Activated CD4-positive, alpha-beta T cell treated with anti-CD3 and anti-CD28 coated beads, Interleukin-2, amount 50 U/mL, for 1 hour (primary cell): ENCODE measurements around the gene ATAD3C.
"Not testable (repeated sequence)": the region's sequence is repeated elsewhere in the genome, so short reads cannot be mapped to it uniquely, and the experiment has no call there.

ENCODE experiments used
- DNase-seq: peaks from one replicate; pipeline ENCODE4 v3.0.0-alpha.2; 2020

The ATAD3C gene

DNA sequence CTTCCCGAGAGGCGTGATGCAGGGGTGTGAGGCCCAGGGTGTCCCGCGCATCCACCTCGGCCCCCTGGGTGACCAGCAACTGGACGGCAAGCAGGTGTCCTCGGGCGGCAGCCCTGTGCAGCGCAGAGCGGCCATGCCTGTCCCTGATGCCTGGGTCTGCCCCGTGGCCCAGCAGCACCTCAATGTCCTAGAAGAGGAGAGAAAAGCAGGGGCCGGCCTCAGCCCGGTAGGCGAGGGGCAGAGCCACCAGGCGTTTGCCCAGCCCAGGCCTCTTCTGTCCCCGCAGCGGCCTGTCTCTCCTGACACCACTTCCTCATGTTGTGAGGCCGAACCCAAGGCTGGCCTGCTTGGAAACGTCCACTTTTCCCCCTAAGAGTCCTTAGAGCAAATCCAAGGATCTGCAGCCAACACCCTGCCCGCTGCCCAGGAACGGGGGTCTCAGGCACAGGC is 30.1 kb upstream of the ATAD3C start:
- no peak for DNase-seq

DNA sequence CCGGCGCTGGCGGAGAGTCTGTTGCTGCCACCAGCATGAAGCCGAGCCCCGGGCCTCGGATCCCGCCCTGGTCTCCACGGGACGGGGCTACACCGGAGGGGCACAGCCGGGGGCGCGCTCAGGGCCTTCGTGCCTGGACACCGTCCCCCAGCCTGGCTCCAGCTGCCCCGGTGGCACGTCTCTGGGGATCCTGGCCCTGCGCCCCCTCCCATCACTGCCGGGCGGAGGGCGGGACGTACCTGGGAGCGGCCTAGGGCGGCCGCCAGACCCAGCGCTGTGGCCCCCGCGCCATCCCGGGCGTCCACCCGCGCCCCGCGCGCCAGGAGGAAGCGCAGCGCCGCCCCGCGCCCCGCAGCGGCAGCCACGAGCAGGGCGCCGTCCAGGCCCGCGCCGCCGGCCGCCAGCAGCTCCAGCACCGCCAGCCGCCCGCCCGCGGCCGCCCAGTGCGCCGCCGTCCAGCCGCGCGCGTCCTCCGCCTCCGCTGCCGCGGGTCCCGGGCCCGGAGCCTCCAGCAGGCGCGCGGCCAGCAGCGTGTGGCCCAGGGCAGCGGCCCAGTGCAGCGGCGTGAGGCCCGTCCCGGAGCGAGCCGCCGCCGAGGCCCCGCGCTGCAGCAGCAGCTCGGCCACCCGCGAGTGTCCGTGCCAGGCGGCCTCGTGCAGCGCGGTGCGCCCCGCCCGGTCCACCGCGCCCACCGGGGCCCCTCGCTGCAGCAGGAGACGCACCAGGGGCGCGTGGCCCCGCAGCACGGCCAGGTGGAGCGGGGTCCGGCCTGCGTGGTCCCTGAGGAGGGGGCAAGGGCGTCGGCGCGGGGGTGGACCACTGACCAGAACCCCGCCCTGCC is 29.5 kb upstream of the ATAD3C start:
- DNase-seq: no peak

DNA sequence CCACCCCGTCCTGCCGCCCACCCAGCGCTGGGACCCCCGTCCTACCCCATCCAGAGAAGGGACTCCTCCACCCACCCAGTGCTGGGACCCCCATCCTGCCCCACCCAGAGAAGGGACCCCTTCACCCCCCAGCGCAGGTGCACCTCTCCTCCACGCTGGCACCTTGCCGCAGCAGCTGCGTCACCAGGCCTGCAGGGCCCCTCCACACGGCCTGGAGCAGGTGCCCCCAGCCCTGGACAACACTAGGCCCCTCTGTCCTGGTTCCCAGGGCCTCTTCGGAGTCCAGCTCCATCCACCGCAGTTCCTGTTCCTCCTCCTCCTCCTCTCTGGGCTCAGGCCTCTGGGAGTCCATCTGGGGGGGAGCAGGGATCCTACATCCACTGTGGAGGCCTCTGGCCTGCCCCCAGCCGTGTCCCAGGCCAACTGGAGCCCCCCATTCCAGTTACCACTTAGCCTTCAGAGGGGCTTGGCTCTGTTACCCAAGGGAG is 28.8 kb upstream of the ATAD3C start:
- DNase-seq: no peak

DNA sequence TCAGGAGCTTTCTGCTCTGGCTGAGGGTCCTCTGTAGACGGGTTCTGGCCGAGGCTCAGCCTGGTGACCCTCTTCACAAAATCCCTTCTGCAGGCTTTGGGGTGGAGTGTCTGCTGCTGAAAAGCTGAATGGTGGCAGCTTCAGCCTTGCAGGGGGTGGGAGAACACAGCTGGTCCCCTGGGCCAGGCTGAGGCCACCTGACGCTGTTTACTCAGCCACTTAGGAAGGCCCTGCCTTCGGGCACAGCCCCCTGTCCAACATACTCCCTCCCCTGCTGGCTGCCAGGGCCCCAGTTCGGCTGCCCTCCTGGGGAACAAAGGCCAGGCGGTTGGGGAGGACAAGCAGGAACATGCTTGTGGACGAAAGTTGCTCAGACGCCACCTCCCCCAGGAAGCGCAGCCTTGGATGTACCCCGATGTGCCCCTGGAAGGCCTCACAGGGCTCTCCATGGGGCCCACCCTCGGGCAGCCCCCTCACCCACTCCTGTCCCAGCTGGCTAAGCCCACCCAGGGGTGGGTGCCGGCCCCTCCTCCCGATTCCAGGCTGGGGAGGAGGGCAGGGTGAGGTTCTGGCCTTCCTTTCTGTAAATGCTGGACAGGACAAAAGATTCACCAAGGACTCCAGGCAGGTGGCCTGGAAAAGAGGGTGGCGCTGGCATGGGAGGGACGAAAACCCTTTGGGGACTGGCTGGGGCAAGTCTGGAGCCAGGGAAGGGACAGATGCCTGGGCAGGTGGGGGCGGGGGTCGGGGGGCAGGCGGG is 28.2 kb upstream of the ATAD3C start, which contains the start of gene ANKRD65:
Gene ANKRD65, minus strand, starts transcription at position 130 of the 760 bp plus-strand sequence. CDS start 271 bp downstream, outside the sequence.
- no peak for DNase-seq

DNA sequence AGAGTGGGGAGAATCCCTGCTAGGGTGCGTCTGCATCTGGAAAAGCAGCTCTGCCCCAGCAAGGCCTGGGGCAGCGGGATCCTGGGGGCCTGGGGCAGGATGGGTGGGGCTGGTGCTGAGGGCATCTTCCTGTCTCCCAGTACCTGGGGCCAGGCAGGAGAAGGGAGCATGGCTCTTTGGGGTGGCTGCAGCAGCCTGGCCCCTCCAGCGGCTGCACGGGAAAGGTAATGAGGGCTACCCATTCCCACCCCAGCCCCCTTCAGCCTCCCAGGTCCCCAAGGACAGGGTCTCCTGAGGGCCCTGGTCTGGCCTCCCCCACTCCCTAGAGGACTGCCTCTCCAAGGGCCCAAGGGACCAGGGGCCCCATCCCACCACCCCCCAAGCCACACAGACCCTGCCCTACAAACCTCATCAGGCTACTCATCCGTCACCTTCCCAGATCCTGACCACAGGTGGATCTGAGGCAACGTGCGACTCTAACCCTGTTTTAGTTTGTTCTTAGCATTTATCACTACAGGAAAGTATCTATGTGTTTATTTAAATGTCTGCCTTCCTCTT is 27.5 kb upstream of the ATAD3C start:
- no peak for DNase-seq

DNA sequence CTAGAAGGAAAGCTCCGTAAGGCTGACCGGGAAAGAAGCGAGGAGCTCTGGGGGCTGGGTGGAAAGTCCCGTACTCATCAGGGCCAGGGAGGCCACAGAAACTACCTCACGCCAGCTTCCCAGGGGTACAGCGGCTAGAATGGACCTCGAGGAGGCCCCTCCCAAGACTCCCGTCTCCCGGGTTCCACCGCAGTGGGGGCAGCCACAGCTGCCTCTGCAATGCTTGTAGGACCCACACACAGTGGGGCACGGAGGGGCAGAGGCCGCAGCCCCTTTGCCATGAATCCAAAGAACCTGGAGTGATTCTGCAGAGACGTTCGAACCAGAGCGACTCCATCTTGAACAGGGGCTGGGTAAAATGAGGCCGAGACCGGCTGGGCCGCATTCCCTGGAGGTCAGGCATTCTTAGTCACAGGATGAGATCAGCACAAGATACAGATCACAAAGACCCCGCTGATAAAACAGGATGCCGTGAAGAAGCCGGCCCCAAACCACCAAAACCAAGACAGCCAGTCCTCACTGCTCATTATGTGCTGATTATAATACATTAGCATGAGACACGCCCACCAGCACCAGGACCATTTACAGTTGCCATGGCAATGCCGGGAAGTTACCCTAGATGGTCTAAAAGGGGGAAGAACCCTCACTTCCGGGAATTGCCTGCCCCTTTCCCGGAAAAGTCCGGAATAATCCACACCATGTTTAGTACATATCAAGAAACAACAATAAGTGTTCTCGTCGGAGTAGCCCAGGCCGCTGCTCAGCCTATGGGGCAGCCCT is 26.8 kb upstream of the ATAD3C start:
- no peak for DNase-seq

DNA sequence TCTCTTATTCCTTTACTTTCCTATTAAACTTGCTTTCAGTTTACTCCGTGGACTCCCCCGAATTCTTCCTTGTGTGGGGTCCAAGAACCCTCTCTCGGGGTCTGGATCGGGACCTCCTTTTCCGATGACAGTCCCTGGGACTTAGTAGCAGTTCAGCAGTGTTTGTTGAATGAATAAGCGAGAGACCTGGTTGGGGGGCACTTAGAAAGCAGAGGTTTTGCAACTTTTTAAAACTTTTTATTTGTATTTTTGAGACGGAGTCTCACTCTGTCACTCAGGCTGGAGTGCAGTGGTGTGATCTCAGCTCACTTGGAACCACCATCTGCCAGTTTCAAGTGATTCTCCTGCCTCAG is 26.3 kb upstream of the ATAD3C start:
- DNase-seq: no peak

DNA sequence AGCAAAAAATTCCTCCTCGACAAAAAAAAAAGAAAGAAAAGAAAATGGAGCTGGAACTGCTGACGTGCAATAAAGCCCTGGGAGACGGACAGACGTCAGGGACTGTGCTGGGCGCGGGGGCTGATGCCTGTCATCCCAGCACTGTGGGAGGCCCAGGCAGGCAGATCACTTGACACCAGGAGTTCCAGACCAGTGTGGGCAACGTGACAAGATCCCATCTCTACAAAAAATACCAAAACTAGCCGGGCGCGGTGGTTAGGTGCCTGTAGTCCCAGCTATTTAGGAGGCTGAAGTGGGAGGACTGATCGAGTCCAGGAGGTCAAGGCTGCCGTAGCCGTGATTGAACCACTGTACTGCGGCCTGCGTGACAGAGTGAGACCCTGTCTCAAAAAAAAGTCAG is 24.8 kb upstream of the ATAD3C start:
- no peak for DNase-seq

DNA sequence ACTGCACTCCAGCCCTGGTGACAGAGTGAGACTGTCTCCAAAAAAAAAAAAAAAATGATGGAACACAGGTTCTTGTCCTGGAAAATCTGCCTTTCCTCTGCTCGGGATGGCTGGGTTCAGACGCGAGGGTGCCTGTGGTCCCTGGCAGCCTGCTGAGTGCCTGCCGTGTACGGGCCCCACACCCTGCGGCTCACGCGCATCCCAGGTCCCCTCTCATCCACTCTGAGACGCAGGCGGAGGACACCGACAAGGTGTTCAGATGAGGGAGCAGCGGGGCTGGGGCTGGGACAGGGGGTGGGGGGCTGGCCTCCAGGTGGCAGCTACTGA is 24.1 kb upstream of the ATAD3C start:
- DNase-seq: no peak

DNA sequence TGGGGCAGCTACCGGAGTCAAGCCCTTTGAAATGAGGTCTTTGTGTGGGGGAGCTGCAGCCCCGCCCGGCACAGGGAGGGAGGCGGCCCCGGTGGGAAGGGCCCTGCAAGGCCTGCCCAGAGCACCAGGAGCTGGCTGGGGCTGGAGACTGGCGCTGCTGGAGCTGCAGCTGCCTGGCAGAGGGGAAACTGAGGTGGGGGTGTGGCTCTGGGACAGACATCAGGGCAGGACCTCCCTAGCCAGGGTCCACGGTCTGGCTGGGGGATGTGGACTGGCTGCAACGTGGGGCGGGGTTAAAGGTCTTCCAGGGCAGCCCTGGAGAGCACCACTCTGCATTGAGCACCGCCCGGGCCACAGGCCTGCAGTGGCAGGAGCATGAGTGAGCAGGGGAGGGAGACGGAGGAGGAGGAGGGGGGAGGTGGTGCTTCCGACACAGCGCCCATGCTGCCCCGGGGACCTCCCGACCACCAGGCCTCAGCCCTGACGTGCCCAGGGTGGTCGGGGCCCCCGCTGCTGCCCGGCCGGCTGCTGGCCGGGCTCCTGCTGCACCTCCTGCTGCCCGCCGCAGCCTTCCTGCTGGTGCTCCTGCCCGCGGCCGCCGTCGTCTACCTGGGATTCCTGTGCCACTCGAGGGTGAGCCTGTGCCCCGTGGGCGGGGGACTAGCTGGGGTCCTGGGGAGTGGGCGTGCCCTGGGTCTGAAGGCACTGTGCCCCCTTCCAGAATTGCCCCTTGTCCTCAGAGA is 23.6 kb upstream of the ATAD3C start:
- no peak for DNase-seq

DNA sequence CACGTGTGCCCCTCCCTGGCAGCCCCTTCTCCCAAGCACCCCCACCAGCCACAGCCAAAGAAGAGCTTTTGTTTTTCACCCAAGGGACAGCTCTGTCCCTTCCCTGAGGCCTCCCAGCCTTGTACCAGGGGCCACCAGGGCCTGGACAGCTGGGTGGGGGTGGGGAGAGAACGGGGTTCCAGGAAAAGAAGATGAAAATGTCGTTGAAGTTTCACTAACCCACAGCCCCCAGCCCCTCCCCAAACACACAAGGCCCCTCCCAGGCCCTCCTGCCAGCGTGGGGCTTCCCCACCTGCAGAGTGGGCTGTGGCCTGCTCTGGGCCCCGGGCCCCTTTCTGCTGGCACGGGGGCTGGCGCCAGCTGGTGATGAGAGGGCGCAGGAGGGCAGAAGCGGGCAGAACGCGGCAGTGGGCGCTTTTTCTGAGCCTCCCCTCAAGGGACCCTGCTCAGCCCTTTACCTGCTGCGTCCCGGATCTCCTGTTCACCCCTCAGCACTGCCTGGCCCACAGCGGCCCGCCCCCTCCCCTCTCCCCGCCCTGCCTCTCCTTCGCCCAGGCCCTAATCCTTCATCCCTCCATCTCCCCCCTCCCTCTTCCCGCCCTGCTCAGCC is 22.9 kb upstream of the ATAD3C start:
- no peak for DNase-seq

DNA sequence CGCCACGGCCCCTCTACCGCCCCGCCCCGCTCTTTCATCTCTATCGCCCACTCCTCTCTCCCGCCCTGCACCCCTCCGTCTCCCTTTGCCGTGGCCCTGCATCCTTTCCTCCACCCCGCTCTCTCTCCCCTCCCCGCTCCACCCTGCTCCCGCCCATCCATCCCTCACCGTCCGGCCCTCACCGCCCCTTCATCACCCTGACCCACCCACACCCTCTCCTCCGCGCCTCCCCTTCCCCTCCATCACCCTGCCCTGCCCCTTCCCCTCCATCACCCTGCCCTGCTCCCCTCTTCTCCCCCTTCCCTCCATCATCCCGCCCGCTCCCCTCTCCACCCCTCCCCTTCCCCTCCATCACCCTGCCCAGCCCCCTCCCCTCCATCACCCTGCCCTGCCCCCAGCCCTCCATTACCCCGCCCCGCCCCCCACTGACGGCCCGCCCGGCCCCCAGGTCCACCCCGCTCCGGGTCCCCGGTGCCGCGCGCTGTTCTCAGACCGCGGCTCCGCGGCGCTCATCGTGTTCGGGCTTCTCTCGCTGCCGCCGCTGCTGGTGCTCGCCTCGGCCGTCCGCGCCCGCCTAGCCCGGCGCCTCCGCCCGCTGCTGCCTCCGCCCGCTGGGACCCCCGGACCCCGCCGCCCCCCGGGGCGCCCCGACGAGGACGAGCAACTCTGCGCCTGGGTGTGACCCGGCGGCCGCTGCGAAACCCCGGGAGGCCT is 22.2 kb upstream of the ATAD3C start:
- no peak for DNase-seq

DNA sequence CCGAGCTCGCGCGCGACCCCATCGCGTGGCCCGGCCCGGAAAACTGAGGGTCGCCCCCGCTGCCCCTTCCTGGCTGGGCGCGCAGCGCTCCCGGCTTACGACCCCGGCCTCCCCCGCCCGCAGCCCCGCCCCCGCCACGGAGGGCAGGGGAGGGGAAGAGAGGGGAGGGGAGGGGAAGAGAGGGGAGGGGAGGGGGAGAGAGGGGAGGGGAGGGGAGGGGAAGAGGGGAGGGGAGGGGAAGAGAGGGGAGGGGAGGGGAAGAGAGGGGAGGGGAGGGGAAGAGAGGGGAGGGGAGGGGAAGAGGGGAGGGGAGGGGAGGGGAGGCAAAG is 21.7 kb upstream of the ATAD3C start:
- DNase-seq: no peak

DNA sequence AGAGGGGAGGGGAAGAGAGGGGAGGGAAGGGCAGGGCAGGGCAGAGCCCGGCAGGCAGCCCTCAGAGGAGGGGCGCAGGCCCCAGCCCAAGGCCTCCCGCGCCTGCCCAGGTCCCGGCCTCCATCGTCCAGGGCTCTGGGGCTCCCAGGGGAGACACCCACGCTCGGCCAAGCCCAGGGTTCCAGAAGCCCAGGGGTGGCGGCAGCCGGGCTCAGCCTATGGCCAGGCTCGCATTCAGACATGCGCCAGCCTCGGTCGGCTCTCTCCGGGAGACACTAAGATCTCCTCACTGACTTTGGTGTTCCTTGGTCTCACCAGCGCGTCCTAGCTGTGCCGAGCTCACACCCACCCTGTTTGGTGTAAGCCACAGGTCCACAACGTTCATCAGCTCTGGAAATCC is 21.3 kb upstream of the ATAD3C start:
- no peak for DNase-seq

DNA sequence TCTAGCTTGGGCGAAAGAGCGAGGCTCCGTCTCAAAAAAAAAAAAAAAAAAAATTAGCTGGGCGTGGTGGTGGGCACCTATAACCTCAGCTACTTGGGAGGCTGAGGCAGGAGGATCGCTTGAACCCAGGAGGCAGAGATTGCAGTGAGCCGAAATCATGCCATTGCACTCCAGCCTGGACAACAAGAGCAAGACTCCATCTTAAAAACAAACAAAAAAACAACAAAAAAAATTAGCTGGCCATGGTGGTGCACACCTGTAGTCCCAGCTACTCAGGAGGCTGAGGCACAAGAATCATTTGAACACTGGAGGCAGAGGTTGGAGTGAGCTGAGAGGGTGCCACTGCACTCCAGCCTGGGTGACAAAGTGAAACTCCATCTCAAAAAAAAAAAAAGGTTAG is 20.5 kb upstream of the ATAD3C start:
- DNase-seq: not testable (repeated sequence)

DNA sequence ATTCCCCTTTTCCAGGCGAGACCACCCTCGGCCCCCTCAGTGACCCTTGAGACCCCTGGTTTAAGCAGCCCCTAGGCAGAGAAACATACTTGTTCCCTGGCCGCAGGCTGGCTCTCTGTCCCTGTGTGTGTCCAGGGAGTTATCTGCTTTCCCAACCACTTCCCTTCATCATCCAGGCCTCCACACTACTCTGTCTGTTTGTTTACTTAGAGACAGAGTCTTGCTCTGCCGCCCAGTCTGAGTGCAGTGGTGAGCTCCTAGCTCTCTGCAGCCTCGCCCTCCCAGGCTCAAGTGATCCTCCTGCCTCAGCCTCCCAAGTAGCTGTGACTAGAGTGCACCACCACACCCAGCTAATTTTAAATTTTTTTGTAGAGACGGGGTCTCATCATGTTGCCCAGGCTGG is 19.8 kb upstream of the ATAD3C start:
- DNase-seq: no peak

DNA sequence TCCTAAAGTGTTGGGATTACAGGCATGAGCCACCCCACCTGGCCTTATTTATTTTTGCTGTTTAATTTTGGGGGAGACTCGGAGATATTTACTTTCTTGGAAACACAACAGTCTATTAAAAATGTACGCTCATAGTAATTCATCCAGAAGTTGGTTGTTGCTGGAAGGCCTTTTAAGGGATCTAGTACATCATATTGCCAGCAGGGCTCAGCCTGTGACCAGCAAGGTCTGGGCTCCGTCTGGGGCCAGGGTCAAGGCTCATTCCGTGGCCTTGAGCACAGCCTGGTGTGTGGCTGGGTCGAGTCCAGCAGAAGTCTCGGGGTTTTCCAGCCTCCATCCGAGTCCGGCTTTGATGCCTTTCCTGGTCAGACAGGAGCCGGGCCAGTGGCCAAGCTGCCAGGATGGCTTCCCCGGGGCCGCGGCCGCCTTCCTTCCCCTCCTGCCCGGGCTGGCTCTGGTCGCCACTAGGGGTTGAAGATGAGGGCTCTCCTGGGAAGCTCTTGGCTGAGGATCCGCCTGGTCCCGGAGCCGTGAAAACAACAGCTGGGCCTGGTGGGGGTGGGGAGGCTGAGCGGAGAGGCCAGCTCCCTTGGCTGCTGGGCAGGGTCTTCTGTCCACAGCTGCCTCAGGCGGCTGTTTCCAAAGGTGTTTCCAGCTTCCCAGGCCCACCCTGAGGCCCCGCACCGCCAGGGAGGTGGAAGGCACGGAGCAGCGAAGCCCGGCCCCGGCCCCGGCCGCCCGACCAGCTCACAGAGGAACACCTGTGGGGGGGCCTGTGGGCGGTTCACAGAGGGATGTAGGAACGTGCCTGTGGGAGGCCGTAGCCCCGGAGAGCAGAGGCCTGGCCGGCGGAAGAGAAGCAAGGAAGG is 19.1 kb upstream of the ATAD3C start:
- DNase-seq: no peak

DNA sequence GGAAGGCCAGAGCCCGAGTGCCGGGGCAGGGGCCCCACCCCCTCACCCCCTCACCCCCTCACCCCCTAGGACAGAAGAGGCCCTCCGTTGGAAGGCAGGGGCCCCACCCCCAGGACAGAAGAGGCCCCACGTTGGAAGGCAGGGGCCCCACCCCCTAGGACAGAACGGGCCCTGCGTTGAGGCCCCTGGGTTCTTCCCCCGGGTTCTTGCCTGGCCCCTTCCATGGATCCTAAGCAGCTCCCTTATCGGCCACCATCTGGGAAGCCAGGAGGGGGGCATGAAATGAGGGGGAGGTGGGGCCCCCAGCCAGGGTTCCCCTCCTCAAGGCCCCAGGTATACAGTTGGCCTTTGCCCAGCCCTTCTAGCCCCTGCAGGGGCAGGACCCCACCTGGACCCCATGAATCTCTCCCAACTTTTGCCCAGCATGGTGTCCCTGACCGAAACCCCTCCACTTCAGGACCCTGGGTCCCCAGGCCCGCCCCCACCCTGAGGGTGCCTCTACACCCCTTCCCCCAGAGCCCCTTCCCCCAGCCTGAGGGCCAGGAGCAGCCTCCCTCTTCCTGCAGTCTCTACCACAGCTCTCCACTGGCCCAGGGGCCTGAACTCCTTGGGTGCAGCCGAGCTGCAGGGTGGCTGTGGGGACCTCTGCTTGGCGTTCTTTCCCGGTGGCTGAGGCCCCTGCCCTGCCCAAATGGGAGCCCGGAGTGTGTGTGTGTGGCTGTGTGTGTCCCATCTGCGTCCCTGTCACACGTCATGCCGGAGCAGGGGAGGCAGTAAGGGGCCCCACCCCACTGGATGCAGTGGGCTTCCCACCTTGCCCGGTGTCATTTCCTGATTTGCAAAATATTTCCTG is 18.3 kb upstream of the ATAD3C start:
- DNase-seq: no peak

DNA sequence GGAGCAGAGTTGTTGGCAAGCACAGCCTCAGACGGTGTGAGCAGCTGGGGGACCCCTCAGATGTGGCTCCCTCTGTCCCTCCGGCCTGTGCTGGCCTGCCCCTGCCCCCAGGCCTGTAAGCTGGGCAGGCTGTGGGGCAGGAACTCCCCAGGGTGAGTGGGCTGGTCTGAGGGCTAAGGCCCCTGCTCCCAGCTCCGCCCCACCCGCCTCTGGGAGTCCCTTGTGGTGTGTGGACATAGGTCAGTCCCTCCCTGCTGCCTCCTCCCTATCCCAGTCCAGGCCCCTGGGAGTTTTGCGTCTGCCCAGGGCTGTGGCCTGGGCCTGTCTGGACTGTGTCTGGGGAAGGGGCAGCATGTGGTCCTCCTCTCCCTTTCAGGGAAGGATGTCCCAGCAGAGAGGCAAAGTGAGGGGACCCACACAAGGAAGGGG is 17.6 kb upstream of the ATAD3C start:
- no peak for DNase-seq
